Body of pancreas (tissue), 4 donors: ENCODE data around the gene MAST4. TPM values are rescaled to one million over a fixed set of nuclear protein-coding genes. Genes with fewer than 3 reads are reported as not detected.
A peak's percentile ranks its signal among the peaks of the same experiment; 100 is the strongest.

ENCODE experiments used
- ATAC-seq: fragments of 150-250 bp; one replicate; pipeline ENCODE4 v1.9.1; 2016
- DNase-seq, 4 donors: peaks; one replicate each; pipeline ENCODE4 v3.0.0-alpha.2; 2019
- H3K27ac ChIP-seq, 4 donors: fragments of 200-600 bp; sonication (generic); 1 replicate in 3 of 4; 2 replicates in 1 of 4; pipeline versions ENCODE4 v1.5.1 to v1.6.1; 2016 to 2019; ENCODE audit warnings: mild to moderate bottlenecking in 1 of 4, mixed read lengths in 1 of 4, moderate library complexity in 1 of 4
- H3K27me3 ChIP-seq, 2 donors: fragments of 200-600 bp; sonication (generic); one replicate each; pipeline ENCODE4 v1.6.0; 2016; ENCODE audit warnings: mild to moderate bottlenecking in 1 of 2
- H3K36me3 ChIP-seq, 2 donors: fragments of 200-600 bp; sonication (generic); replicated peaks in 1 of 2; 2 replicates each; pipeline ENCODE4 v1.5.1; 2016; ENCODE audit warnings: low read depth in 2 of 2; ENCODE audit not compliant: insufficient read depth in 1 of 2
- H3K4me1 ChIP-seq: fragments of 200-600 bp; sonication (generic); one replicate; pipeline ENCODE4 v1.6.0; 2016
- H3K4me3 ChIP-seq, 2 donors: fragments of 200-600 bp; sonication (generic); 1 replicate in 1 of 2; 2 replicates in 1 of 2; pipeline ENCODE4 v1.5.1; 2016 to 2019
- H3K9me3 ChIP-seq, 3 donors: fragments of 200-600 bp; sonication (generic); 1 replicate in 2 of 3; 2 replicates in 1 of 3; pipeline ENCODE4 v1.5.1; 2016
- CTCF ChIP-seq, 7 experiments: fragments of 450-650 bp in 4 of 7; fragments of 200-600 bp in 3 of 7; sonication (generic) in 3 of 7; IDR thresholded peaks; one replicate each; pipeline ENCODE4 v1.5.1; 2016 to 2019; ENCODE audit warnings: antibody characterized with exemption in 7 of 7
- POLR2A ChIP-seq, 3 donors: fragments of 450-650 bp; IDR thresholded peaks; one replicate each; pipeline ENCODE4 v1.6.1; 2016; ENCODE audit warnings: antibody characterized with exemption in 3 of 3, mild to moderate bottlenecking in 2 of 3
- WGBS, 2 donors: methylation state at CpG; one replicate each; pipeline ENCODE4 v1.1.5; 2017; 5-methylcytosine and 5-hydroxymethylcytosine counted together
- intact Hi-C: fragments of 100-400 bp; cut with DNase I; formaldehyde crosslinking; loops from one replicate; pipeline ENCODE4 v1.15.1; 2023
- total RNA-seq, 2 donors: library from RNA; depleted of rRNA; stranded (reverse); fragments of >200 nt; gene quantifications; one replicate each; pipeline ENCODE4 v1.1.0, GENCODE V29; 2016

Gene MAST4
- total RNA-seq, 2 donors from 2014 or later: 17.9 to 29.7 TPM

DNA sequence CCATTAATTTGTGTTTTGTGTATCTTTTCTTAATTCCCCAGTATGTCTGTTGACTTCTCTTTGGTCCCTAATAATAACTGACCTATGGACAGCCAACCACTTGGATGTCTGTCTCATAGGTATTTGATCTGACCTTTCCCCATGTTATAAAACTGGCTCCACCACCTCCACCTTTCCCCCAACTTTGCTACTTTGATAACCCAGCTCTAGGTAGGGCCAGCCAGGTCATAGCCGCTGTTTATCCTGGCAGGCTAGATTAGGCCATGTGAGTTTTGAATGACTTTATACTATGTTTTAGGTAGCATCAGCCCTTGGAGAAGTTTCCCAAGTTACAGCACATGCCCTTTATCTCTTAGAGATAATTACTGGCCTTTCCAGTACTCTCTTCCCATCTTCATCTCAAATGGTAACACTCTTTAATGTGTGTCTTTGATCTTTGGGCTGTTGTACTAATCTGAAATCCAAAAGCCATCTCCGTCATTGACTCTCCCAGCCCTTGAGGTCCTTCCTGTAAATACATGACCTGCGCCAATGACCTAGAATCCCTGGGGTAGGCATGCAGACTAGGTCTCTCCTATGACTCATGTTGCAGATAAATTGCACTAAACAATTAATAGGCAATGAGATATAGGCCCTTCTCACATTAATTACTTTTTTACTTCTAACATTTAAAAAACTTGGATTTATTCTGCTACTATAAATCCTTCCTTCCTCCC, 447.8 kb downstream of the MAST4 start:
- TF ChIP-seq CTCF (IDR thresholded peaks at IDR 0.05) (no peak), POLR2A (IDR thresholded peaks at IDR 0.05) (no peak)
- no peaks in the 10 kb centered on the region for H3K27me3 ChIP-seq
- intact Hi-C loops: no loop called here
- no peaks in the 10 kb centered on the region for H3K36me3 ChIP-seq
- ATAC-seq: no peak
- H3K4me3 ChIP-seq: no peak overlapping the region
- H3K27ac ChIP-seq: no peak overlapping the region
- DNase-seq: no peak
- no peaks in the 10 kb centered on the region for H3K9me3 ChIP-seq
- H3K4me1 ChIP-seq: peaks cover 19% of the 10 kb centered on the region
- WGBS, 2 donors: 95 to 99% methylated on average over 3 of the region's 3 CpGs

GRCh38 chr5:67045816-67046740, 449.9 kb downstream of the MAST4 start:
- Histone ChIP-seq H3K9me3 (no peaks in the 10 kb centered on the region), H3K36me3 (no peaks in the 10 kb centered on the region), H3K4me3 (no peak overlapping the region), H3K27ac (no peak overlapping the region), H3K27me3 (no peaks in the 10 kb centered on the region), H3K4me1 (peaks cover 19% of the 10 kb centered on the region)
- ATAC-seq (peak; percentile 55), DNase-seq (no peak)
- intact Hi-C loops: no loop called here
- no peak for TF ChIP-seq CTCF (IDR thresholded peaks at IDR 0.05)
- 80 to 89% methylated on average over 6 of the region's 6 CpGs for WGBS, 2 donors

- H3K36me3 ChIP-seq: no peaks in the 10 kb centered on the region
- 69 to 75% methylated on average over 1 of the region's 1 CpG for WGBS, 2 donors
- no peak for TF ChIP-seq CTCF (IDR thresholded peaks at IDR 0.05)
- TF ChIP-seq POLR2A (IDR thresholded peaks at IDR 0.05): no peak
- no peaks in the 10 kb centered on the region for H3K9me3 ChIP-seq
- intact Hi-C loops: no loop called here
- no peaks in the 10 kb centered on the region for H3K27me3 ChIP-seq
- ATAC-seq: no peak
- H3K4me1 ChIP-seq: peaks cover 19% of the 10 kb centered on the region
- no peak overlapping the region for H3K27ac ChIP-seq
- peak in 2 of 4 donors; percentile 37 to 42 for DNase-seq
- H3K4me3 ChIP-seq: no peak overlapping the region
Observed at GRCh38 chr5:67047160-67047559, 451.0 kb downstream of the MAST4 start.

DNA sequence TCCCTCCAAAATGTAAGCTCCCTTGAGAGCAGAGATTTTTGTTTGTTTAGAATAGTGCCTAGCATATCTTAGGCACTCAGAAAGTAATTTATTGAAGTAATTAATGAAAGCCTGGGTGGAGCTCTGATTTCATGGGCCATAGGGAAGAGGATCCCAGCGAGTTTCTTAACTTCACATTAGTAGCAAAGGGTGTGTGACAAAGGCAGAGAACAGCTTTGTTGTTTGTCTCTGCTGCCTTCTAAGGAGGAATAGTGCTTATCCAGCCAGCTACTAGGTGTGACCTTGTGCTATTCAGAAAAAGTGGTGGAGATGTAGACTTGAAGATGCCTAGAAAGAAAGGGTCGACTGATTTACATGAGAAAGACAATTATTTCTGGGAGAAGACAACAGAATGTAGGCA, 451.4 kb downstream of the MAST4 start:
- no peak overlapping the region for H3K4me3 ChIP-seq
- DNase-seq: no peak
- intact Hi-C loops: no loop called here
- H3K4me1 ChIP-seq: peaks cover 19% of the 10 kb centered on the region
- no peak for ATAC-seq
- H3K36me3 ChIP-seq: no peaks in the 10 kb centered on the region
- TF ChIP-seq CTCF (IDR thresholded peaks at IDR 0.05) (no peak), POLR2A (IDR thresholded peaks at IDR 0.05) (no peak)
- WGBS, 2 donors: 67 to 79% methylated on average over 2 of the region's 2 CpGs
- H3K27me3 ChIP-seq: no peaks in the 10 kb centered on the region
- H3K27ac ChIP-seq: no peak overlapping the region
- H3K9me3 ChIP-seq: no peaks in the 10 kb centered on the region
